Measurements from ENCODE around the gene ADPRS.

DNA sequence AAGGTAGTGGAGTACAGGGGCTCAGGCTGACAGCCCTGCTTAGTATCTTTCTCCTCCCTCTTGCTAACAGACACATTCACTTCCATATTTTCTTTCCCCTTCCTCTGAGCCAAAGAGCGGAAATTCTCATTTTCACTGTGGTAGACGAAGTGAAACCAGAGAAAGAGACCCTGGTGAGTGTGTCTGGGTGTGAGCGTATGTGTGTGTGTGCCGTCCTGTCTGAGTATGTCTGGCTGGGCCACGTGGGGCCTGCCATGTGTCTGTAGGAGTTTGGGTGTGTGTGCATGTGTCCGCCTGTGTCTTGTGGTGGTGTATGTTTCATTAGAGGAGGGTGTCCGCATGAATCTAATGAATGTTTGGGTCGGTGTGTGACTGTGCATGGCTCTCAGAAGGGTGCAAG lies 34.7 kb downstream of the ADPRS start:
- TF ChIP-seq, protein P1, sequence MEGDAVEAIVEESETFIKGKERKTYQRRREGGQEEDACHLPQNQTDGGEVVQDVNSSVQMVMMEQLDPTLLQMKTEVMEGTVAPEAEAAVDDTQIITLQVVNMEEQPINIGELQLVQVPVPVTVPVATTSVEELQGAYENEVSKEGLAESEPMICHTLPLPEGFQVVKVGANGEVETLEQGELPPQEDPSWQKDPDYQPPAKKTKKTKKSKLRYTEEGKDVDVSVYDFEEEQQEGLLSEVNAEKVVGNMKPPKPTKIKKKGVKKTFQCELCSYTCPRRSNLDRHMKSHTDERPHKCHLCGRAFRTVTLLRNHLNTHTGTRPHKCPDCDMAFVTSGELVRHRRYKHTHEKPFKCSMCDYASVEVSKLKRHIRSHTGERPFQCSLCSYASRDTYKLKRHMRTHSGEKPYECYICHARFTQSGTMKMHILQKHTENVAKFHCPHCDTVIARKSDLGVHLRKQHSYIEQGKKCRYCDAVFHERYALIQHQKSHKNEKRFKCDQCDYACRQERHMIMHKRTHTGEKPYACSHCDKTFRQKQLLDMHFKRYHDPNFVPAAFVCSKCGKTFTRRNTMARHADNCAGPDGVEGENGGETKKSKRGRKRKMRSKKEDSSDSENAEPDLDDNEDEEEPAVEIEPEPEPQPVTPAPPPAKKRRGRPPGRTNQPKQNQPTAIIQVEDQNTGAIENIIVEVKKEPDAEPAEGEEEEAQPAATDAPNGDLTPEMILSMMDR (IDR thresholded peaks at IDR 0.05): no peak
- no peak for TF ChIP-seq POLR2A (IDR thresholded peaks at IDR 0.05)
- TF ChIP-seq EP300 (IDR thresholded peaks at IDR 0.05): no peak
- TF ChIP-seq POLR2AphosphoS5 (IDR thresholded peaks at IDR 0.05): no peak

Measured in gastroesophageal sphincter (tissue), 3 donors.